OCI-LY3 (cell line): Measurements from ENCODE around the gene TCP10L.
"Not testable (repeated sequence)": the region's sequence is repeated elsewhere in the genome, so short reads cannot be mapped to it uniquely, and the experiment has no call there.

Source experiments
- H2AFZ ChIP-seq: fragments of 200-600, 300-600 bp; shearing (Covaris generic); 2 replicates; pipeline ENCODE4 v1.6.0; 2014; ENCODE audit warnings: antibody characterized with exemption, low read depth, low read length
- H3K27ac ChIP-seq: fragments of 200-600, 300-600 bp; sonication (generic); 2 replicates; pipeline ENCODE4 v1.5.1; 2014; ENCODE audit warnings: mild to moderate bottlenecking, low read length, moderate library complexity, mixed read lengths
- H3K27me3 ChIP-seq: fragments of 200-600, 300-600 bp; sonication (generic); 2 replicates; pipeline ENCODE4 v1.6.1; 2014; ENCODE audit warnings: low read depth, low read length, mixed read lengths
- H3K36me3 ChIP-seq: fragments of 200-600, 300-600 bp; sonication (generic); replicated peaks from 2 replicates; pipeline ENCODE3; 2014; ENCODE audit warnings: low read depth, low read length, mixed read lengths
- H3K4me1 ChIP-seq: fragments of 300-600, 200-600 bp; sonication (generic); 2 replicates; pipeline ENCODE4 v1.6.1; 2014; ENCODE audit warnings: low read length, mixed read lengths
- H3K4me2 ChIP-seq: fragments of 200-600, 300-600 bp; sonication (generic); 2 replicates; pipeline ENCODE4 v1.6.1; 2014; ENCODE audit warnings: low read length, mixed read lengths
- H3K4me3 ChIP-seq: fragments of 300-600, 200-600 bp; sonication (generic); 2 replicates; pipeline ENCODE4 v1.5.1; 2014; ENCODE audit warnings: antibody characterized with exemption, mild to moderate bottlenecking, low read length, moderate library complexity
- H3K79me2 ChIP-seq: fragments of 300-600, 200-600 bp; shearing (Covaris generic); 2 replicates; pipeline ENCODE4 v1.6.1; 2014; ENCODE audit warnings: mild to moderate bottlenecking, low read length, mixed read lengths
- H3K9ac ChIP-seq: fragments of 300-600, 200-600 bp; shearing (Covaris generic); 2 replicates; pipeline ENCODE4 v1.6.0; 2014; ENCODE audit warnings: mild to moderate bottlenecking, low read length, moderate library complexity
- H3K9me3 ChIP-seq: fragments of 200-600, 300-600 bp; shearing (Covaris generic); 2 replicates; pipeline ENCODE4 v1.6.1; 2014; ENCODE audit warnings: low read length, mixed read lengths; ENCODE audit not compliant: insufficient read depth
- H4K20me1 ChIP-seq: fragments of 200-600, 300-600 bp; sonication (generic); 2 replicates; pipeline ENCODE4 v1.6.1; 2016; ENCODE audit warnings: low read length, mixed read lengths; ENCODE audit not compliant: insufficient read depth
- EZH2phosphoT487 ChIP-seq: fragments of 200-600 bp; shearing (Covaris generic); IDR thresholded peaks from 2 replicates; pipeline ENCODE4 v1.6.1; 2018; ENCODE audit warnings: antibody characterized with exemption, mixed run types, low read depth
- TF ChIP-seq, protein P1 (sequence below): fragments of 200-600, 300-600 bp; sonication (generic); IDR thresholded peaks from 2 replicates; pipeline ENCODE4 v1.5.1; 2014; ENCODE audit warnings: antibody characterized with exemption, low read length, low read depth

The TCP10L gene

GRCh38 chr21:32545948-32546441 lies 39.3 kb downstream of the TCP10L start:
- no peak overlapping the region for H3K27ac ChIP-seq
- no peaks in the 10 kb centered on the region for H3K4me1 ChIP-seq
- H3K9ac ChIP-seq = no peak overlapping the region
- no peak overlapping the region for H2AFZ ChIP-seq
- no peak for TF ChIP-seq EZH2phosphoT487
- TF ChIP-seq, protein P1, sequence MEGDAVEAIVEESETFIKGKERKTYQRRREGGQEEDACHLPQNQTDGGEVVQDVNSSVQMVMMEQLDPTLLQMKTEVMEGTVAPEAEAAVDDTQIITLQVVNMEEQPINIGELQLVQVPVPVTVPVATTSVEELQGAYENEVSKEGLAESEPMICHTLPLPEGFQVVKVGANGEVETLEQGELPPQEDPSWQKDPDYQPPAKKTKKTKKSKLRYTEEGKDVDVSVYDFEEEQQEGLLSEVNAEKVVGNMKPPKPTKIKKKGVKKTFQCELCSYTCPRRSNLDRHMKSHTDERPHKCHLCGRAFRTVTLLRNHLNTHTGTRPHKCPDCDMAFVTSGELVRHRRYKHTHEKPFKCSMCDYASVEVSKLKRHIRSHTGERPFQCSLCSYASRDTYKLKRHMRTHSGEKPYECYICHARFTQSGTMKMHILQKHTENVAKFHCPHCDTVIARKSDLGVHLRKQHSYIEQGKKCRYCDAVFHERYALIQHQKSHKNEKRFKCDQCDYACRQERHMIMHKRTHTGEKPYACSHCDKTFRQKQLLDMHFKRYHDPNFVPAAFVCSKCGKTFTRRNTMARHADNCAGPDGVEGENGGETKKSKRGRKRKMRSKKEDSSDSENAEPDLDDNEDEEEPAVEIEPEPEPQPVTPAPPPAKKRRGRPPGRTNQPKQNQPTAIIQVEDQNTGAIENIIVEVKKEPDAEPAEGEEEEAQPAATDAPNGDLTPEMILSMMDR = no peak
- H3K4me2 ChIP-seq = no peak overlapping the region
- no peaks in the 10 kb centered on the region for H3K9me3 ChIP-seq
- H3K4me3 ChIP-seq = no peak overlapping the region
- H3K36me3 ChIP-seq = no peaks in the 10 kb centered on the region
- H4K20me1 ChIP-seq = no peaks in the 10 kb centered on the region
- H3K27me3 ChIP-seq = 0 out of 2 replicates have a peak, but pooled peaks cover 4% of the 10 kb centered on the region
- no peaks in the 10 kb centered on the region for H3K79me2 ChIP-seq

DNA sequence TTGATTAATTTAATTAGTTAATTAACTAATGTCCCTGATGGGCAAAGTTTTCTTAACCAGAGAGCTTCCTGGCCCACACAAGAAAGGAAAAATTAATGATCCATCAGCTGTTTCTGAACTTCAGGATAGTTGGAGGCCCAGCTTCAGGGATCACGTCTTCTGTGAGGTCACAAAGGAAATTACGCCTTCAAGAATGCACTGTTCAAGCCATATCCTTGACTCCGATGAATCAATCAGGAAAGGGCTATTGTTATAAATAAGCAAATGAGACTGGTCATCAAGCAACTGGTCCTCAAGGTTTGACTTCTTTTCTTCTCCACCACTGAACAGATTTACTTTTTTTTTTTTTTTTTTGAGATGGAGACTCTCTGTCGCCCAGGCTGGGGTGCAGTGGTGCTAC lies 40.6 kb downstream of the TCP10L start:
- Histone ChIP-seq H3K36me3 (no peaks in the 10 kb centered on the region), H4K20me1 (no peaks in the 10 kb centered on the region), H2AFZ (no peak overlapping the region), H3K4me1 (no peaks in the 10 kb centered on the region), H3K4me2 (no peak overlapping the region), H3K4me3 (no peak overlapping the region), H3K79me2 (no peaks in the 10 kb centered on the region), H3K9ac (no peak overlapping the region), H3K9me3 (no peaks in the 10 kb centered on the region), H3K27me3 (no peaks in the 10 kb centered on the region), H3K27ac (no peak overlapping the region)
- no peak for TF ChIP-seq EZH2phosphoT487
- TF ChIP-seq, protein P1 = no peak

DNA sequence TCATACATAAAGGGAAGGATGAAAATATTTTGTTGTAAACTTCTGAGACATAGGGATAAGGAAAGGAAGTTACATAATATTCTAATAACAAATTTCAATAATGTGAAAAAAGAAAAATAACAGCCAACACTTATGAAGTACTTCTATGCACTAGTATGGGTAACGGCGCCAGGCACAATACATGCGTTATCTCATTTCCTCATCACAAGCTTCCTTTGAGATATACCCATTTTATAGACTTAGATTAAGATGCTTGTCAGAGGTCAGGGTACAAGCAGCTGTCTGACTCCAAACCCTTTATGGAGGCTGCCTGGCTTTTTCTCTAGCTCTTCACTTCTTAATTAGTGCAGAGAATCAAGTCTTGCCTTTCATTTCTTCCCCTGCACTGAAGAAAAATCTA lies 41.3 kb downstream of the TCP10L start:
- Histone ChIP-seq H2AFZ (no peak overlapping the region), H3K4me3 (no peak overlapping the region), H3K4me2 (no peak overlapping the region), H3K27ac (no peak overlapping the region), H4K20me1 (no peaks in the 10 kb centered on the region), H3K4me1 (no peaks in the 10 kb centered on the region), H3K79me2 (no peaks in the 10 kb centered on the region), H3K9me3 (no peaks in the 10 kb centered on the region), H3K36me3 (no peaks in the 10 kb centered on the region), H3K27me3 (no peaks in the 10 kb centered on the region), H3K9ac (no peak overlapping the region)
- no peak for TF ChIP-seq EZH2phosphoT487
- TF ChIP-seq, protein P1 = no peak

GRCh38 chr21:32543056-32543455 lies 42.3 kb downstream of the TCP10L start:
- H2AFZ ChIP-seq, H3K9me3 ChIP-seq, H4K20me1 ChIP-seq, H3K36me3 ChIP-seq, H3K4me2 ChIP-seq, H3K4me3 ChIP-seq, H3K4me1 ChIP-seq, H3K9ac ChIP-seq, H3K27me3 ChIP-seq, H3K27ac ChIP-seq, H3K79me2 ChIP-seq: not testable (repeated sequence)

DNA sequence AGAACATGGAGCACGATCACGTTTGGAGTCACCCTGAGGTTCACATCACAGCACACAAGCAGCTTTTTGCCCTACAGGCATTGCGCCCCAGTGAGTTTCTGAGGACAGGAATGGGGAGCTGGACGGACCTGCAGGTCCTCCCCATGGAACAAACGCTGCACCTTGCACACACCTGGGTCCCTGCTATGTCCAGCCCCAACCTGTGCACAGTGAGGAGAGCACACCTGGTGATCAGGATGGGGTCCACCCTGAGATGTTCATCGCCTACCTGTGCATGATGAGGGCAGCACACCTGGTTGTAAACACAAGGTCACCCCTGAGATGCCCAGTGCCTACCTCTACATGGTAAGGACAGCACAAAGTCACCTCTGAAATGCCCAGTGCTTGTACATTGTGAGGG lies 45.9 kb downstream of the TCP10L start:
- Histone ChIP-seq H3K4me2 (no peak overlapping the region), H3K79me2 (no peaks in the 10 kb centered on the region), H3K36me3 (no peaks in the 10 kb centered on the region), H3K9ac (no peak overlapping the region), H3K4me1 (no peaks in the 10 kb centered on the region), H3K9me3 (no peaks in the 10 kb centered on the region), H4K20me1 (no peaks in the 10 kb centered on the region), H3K27ac (no peak overlapping the region), H3K4me3 (no peak overlapping the region), H2AFZ (no peak overlapping the region), H3K27me3 (no peaks in the 10 kb centered on the region)
- TF ChIP-seq EZH2phosphoT487 = no peak
- TF ChIP-seq, protein P1 = no peak
